H1 (cell line): ENCODE measurements around the gene ELFN1. TPM values are rescaled to one million over a fixed set of nuclear protein-coding genes. Genes with fewer than 3 reads are reported as not detected.

ENCODE experiments used
- FOSL1 ChIP-seq: IDR thresholded peaks from 2 replicates; pipeline ENCODE4 v1.6.1; 2011; ENCODE audit warnings: mild to moderate bottlenecking, low read depth, low read length, moderate library complexity; ENCODE audit not compliant: insufficient read depth
- NRF1 ChIP-seq: IDR thresholded peaks from 2 replicates; pipeline ENCODE4 v1.6.1; 2011; ENCODE audit warnings: mild to moderate bottlenecking, low read depth, low read length, improper control_type of control experiment
- polyA plus RNA-seq, 7 experiments: library from polyadenylated mRNA; depleted of rRNA in 3 of 7; stranded (reverse) in 5 of 7; unstranded in 2 of 7; fragments of >200 nt in 5 of 7; fragments of 200-250 nt in 2 of 7; gene quantifications; 1 replicate in 5 of 7; 2 replicates in 1 of 7; 4 replicates in 1 of 7; pipeline versions ENCODE4 v1.2.1 to v1.2.3, GENCODE V29; 2011 to 2013; ENCODE audit warnings: missing spikeins in 2 of 7, mixed read lengths in 2 of 7
- total RNA-seq: library from RNA; stranded (reverse); fragmentation: NEBNext Ultra II Directional; extraction: Animal tissue kit (Norgen Biotek cat#: 25700); gene quantifications from 2 replicates; pipeline ENCODE4 v1.2.1, GENCODE V29; 2021
- TF ChIP-seq, protein P1 (sequence below): IDR thresholded peaks from 2 replicates; pipeline ENCODE4 v1.6.1; 2012; ENCODE audit warnings: inconsistent platforms

Gene ELFN1
- total and polyA plus RNA-seq, 2 of the 8 experiments (the other 6 are each of a cell fraction or from before 2014, with no cell fraction given) = 2.0 to 4.5 TPM

DNA sequence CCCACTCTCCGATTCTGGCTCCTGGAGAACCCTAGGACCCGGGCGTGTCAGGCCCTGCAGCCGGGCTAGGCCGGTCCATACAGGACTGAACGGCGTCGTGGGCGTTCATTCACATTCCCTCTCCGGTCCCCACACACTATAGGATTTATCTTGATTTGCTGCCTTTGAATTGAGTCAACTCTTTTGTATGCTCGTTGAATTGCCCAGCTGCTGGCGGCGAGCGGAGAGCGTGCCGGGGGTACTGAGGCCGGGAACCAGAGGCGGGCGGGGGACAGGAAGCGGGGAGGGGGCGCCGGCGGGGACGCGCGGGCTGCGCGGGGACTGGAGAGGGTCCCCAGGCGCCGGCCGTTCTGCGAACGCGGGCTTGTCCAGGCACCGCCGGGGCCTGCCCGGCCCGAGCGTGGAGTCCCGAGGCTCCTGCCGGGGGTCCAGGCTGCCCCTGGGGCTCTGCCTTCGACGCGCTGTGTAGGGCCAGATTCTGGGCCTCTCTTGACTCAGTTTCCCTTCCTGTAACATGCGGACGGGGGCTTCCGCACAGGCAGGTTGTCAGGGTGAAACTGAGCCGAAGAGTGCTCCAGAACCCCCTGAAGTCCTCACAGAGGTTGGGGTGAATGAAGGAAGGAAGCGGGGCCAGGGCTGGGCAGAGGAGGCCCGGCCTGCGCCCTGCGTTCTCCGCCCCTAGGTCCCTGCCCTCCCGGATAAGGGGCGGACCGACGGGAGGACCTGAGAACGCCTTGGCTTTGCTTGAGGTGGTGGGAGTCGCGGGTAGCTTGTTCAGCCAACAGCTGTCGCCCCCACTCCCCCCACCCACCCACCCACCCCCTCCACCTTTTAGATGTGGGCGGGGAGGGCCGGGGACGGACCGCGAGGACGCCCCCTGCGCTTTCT, 769 bp upstream of the ELFN1 start (continued):
- TF ChIP-seq, protein P1, sequence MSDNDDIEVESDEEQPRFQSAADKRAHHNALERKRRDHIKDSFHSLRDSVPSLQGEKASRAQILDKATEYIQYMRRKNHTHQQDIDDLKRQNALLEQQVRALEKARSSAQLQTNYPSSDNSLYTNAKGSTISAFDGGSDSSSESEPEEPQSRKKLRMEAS = 0 out of 2 replicates have a peak, but pooled peaks have one; percentile 4
- TF ChIP-seq FOSL1 (no peak), NRF1 (no peak)
- TF ChIP-seq, all 59 proteins: peak for 5
